H54 (cell line): ENCODE data around the gene KRT84.

Experiments used
- DNase-seq: peaks from one replicate; pipeline ENCODE4 v3.0.0; 2011; ENCODE audit warnings: low spot score, mixed read lengths; ENCODE audit not compliant: insufficient read length
- FAIRE-seq: peaks from 3 replicates; lab custom pipeline; 2011; peaks lifted over from hg19 to GRCh38; lab: Jason Lieb, UNC
- POLR2A ChIP-seq: IDR thresholded peaks from 2 replicates; pipeline ENCODE4 v1.6.1; 2011; ENCODE audit warnings: low read depth, mild to moderate bottlenecking, low read length

KRT84 gene

GRCh38 chr12:52356762-52357580 is 28.5 kb downstream of the KRT84 start:
- no peak for DNase-seq
- FAIRE-seq, result no peak
- TF ChIP-seq POLR2A, result no peak

- no peak for TF ChIP-seq POLR2A
- no peak for DNase-seq
- FAIRE-seq, result no peak
Measured at GRCh38 chr12:52356031-52356761, 29.3 kb downstream of the KRT84 start.

- DNase-seq (no peak), FAIRE-seq (no peak)
- no peak for TF ChIP-seq POLR2A
Measured at GRCh38 chr12:52355176-52355575, 30.3 kb downstream of the KRT84 start.

- no peak for DNase-seq
- FAIRE-seq, result no peak
Measured at GRCh38 chr12:52354200-52354599, 31.3 kb downstream of the KRT84 start.

GRCh38 chr12:52353766-52354165 is 31.7 kb downstream of the KRT84 start:
- no peak for FAIRE-seq
- DNase-seq, result no peak
- no peak for TF ChIP-seq POLR2A

More at GRCh38 chr12:52354200-52354599, 31.3 kb downstream of the KRT84 start:
- TF ChIP-seq POLR2A, result no peak

GRCh38 chr12:52352951-52353350 is 32.5 kb downstream of the KRT84 start:
- DNase-seq (no peak), FAIRE-seq (no peak)
- no peak for TF ChIP-seq POLR2A

GRCh38 chr12:52351196-52352059 is 34.0 kb downstream of the KRT84 start:
- FAIRE-seq (no peak), DNase-seq (no peak)
- no peak for TF ChIP-seq POLR2A

- TF ChIP-seq POLR2A, result no peak
- FAIRE-seq (no peak), DNase-seq (no peak)
Measured at GRCh38 chr12:52350786-52351185, 34.7 kb downstream of the KRT84 start.

GRCh38 chr12:52350021-52350620 is 35.3 kb downstream of the KRT84 start:
- no peak for DNase-seq
- no peak for TF ChIP-seq POLR2A
- no peak for FAIRE-seq

- no peak for FAIRE-seq
- no peak for DNase-seq
- no peak for TF ChIP-seq POLR2A
Measured at GRCh38 chr12:52349196-52349595, 36.3 kb downstream of the KRT84 start.

- DNase-seq (no peak), FAIRE-seq (no peak)
- TF ChIP-seq POLR2A, result no peak
Measured at GRCh38 chr12:52347551-52348510, 37.6 kb downstream of the KRT84 start.

GRCh38 chr12:52347016-52347415 is 38.4 kb downstream of the KRT84 start:
- no peak for DNase-seq
- no peak for FAIRE-seq
- no peak for TF ChIP-seq POLR2A
